Activated T-cell treated with anti-CD3 and anti-CD28 coated beads for 4 hours (primary cell): ENCODE results near the gene DHRS1.
"Not testable (repeated sequence)": the region's sequence is repeated elsewhere in the genome, so short reads cannot be mapped to it uniquely, and the experiment has no call there.

ENCODE experiments used
- DNase-seq: peaks from one replicate; pipeline ENCODE4 v3.0.0-alpha.2; 2020

Gene DHRS1

DNA sequence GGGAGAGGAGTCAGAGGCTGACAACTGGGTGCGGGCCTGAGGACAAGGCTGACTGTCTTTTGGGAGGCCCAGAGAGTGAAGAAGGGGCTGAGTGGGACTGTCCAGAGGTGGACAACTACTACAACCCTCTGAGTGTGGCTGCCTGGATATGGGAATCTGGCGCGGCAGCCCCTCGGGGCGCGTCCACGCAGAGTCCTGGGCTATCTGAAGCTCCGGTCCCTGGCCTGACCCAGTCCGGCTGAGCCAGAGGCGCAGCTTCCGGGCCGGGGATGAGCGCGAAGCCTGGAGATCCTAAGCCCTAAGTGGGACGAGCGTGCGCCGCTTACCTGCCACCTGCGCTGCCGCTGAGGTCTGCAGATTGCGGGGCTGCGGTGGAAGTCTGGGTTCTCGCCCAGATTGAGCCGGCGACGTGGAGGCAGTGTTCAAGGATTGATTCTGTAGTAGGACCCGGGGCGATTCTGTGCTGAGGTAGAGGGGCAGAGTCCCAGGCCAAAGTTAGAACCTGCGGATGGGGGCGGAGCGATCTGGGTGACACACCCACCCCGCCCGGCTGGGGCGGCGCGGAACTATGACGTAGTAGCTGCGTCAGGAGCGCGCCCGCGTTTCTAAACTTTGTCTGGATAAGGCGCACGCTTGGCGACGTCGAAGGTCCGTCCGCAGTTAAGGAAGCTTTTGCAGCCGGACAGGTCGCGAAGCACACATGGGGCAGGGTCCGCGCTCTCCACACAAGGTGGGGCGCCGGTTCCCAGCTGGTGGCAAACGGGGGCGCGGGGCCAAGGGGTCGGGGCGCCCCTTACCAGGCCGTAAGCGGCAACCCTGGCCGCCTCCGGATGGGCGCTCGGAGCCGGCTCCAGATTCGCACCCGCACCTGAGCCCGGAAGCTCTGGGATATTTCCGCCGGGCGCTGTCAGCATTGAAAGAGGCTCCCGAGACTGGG, at the start of gene DHRS1, which contains the start of gene NOP9:
Gene DHRS1, minus strand, starts transcription at position 526 of the 937 bp plus-strand sequence. CDS start 674 bp downstream, outside the sequence.
Gene NOP9, plus strand, starts transcription at position 596 of the 937 bp plus-strand sequence. Its CDS starts 105 bp downstream, at position 701.
- DNase-seq = peak; percentile 92

GRCh38 chr14:24348186-24348585, 48.6 kb upstream of the DHRS1 start:
- no peak for DNase-seq

DNA sequence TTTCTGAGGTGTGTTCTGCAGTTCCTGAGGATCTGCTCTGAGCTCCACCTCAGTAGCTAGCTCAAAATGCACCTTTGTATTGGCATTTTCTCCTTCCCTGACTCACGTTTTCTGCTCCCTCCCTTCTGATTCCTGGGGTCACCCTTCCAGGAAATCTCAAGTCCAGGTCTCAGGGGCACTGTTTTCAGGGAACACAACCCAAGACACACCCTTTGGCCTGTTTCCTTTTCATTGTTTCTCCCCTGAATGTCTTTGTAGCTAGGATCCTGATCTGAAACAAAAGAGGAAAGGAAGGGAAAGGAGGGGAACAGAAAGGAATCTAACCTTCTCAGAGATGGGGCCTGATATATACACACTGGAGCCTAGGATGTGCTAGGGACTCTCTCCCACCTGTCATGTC, 47.6 kb upstream of the DHRS1 start:
- no peak for DNase-seq

- no peak for DNase-seq
Observed at GRCh38 chr14:24343795-24344660, 44.4 kb upstream of the DHRS1 start.

DNA sequence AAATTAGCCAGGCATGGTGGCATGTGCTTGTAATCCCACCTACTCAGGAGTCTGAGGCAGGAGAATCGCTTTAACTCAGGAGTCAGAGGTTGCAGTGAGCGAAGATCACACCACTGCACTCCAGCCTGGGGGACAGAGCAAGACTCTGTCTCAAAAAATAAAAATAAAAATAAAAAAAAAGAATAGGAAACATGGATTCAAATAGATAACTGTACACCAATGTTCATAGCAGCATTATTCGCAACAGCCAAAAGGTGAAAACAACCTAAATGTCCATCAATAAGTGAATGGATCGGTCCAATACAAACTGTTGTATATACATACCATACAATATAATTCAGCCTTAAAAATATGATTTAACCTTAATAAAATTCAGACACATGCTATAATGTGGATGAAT, 43.3 kb upstream of the DHRS1 start:
- no peak for DNase-seq

- DNase-seq = no peak
Observed at GRCh38 chr14:24340606-24341005, 41.0 kb upstream of the DHRS1 start.

GRCh38 chr14:24339284-24340151, 39.9 kb upstream of the DHRS1 start, which contains the start of gene RIPK3:
Gene RIPK3, minus strand, starts transcription at chr14:24339991. Its CDS starts 165 bp downstream, at chr14:24339826.
- peak; percentile 64 for DNase-seq

GRCh38 chr14:24338843-24339242, 39.3 kb upstream of the DHRS1 start:
- DNase-seq = no peak

DNA sequence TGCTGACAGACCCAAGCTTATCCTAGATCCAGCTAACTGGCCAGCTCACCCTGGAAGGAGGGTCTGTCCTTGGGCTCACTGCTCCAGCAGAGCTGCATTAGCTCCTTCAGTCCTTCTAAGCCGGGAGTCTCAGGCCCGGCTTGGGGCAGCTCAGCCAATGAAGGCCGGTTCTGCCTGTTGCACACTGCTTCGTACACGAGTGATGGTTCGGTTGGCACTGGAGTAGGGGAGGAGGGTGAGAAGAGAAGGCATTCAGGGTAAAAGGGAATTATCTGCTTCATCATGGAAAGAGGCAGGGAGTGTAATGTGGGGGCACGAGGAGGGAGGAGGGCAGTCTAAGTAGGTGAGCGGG, 38.2 kb upstream of the DHRS1 start:
- no peak for DNase-seq

- no peak for DNase-seq
Observed at GRCh38 chr14:24337144-24337823, 37.7 kb upstream of the DHRS1 start.

- DNase-seq = no peak
Observed at GRCh38 chr14:24335461-24336171, 36.0 kb upstream of the DHRS1 start.

DNA sequence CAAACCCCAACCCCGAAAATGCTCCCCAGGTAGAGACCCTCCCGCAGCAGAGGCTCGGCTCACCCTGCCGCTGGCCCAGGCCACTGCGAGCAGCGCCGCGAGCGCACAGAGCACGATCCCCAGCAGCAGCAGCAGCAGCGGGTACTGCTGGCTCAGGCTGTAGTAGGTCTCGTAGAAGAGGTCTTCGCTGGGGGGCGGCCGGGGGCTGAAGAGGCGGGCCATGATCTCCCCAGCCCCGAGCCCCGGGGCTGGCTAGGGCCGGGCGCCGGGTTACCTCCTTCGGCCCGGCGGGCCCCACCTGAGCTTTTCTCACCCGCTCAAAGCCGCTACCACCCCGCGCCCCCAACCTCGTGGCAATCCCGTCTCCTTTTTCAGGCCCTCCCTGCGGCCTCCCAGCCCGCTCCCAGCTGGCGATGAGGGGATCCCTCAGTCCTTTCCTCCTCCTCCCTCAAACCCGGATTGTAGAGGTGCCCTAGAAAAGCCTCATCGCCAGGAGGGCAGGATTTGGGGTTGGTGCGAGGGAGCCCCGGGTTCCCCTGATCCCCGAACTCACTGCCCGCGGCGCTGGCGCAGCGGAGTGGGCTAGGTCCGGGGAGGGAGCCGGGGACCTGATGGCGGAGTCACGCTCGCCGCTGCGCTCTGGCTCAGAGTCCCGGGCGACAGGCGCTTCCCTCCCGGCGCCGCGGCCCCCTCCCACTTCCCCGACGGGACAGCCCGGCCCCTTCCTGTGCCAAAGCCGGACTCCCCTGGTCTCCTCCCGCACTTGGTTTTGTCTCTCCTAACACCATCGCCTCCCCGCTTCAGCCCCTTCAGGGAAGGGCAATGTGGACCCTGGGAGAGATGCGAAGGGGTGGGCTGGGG, 35.1 kb upstream of the DHRS1 start, which contains the start of gene ADCY4:
Gene ADCY4, minus strand, starts transcription at position 641 of the 861 bp plus-strand sequence. Its CDS starts 419 bp downstream, at position 222.
- no peak for DNase-seq

DNA sequence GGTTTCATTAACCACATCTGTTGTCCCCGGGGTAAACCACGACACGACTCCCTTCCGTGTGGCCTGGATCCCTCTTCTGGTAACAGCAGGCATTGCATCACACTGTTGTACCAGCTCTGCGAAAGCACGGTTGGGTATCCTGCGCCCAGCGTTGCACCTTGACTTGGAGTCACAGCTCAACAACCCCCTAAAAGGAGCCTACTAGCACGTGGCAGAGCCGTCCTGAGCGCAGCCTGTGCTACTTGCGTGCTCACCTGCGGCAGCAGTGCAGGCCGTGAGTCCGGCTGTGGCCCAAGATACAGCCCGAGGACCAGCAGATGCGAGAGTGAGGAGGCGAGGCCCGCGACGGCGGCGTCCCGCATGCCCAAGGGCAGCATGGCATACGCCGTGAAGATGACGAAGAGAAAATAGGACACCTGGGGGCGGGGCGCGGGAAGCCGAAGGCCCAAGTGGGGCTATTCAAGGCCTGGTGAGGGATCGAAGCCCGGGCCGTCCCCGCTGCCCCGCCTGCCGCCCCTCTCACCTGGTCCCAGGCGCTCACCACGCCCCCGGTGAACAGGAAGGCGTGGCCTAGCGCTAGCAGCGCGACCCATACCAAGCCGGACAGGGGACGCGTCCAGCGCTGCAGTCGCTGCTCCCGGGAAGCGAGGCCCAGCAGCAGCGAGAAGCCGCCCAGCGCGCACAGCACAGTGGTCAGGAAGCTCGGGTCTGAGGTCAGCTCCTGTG, 32.9 kb upstream of the DHRS1 start:
- DNase-seq = peak; percentile 81

DNA sequence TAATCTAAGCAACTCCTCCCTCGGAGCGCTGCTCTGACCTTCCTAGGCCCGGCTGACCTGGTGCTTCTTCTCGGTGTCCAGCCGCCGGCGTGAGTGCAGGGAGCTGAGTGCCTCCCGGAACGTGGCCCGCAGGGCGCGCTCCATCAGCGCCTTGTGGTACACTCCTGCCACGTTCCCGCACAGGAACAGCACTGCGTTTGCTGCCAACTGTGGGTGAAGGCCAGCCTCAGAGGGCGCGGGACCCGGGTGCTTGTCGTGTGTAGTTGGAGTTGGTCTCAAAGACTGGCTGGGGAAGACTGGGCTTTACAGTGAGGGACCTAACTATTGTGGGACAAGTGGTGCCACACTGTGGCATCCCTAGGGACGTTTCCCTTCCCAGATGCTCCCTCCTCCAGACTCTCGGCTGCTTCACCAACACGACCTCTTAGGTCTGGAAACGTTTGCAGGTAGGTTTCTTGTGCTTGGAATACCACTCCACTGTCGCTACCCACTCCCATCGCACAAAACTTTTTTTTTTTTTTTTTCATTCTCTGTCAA, 32.2 kb upstream of the DHRS1 start:
- no peak for DNase-seq

- DNase-seq = no peak
Observed at GRCh38 chr14:24330973-24331674, 31.5 kb upstream of the DHRS1 start.

GRCh38 chr14:24329736-24330135, 30.2 kb upstream of the DHRS1 start:
- DNase-seq = peak; percentile 24

DNA sequence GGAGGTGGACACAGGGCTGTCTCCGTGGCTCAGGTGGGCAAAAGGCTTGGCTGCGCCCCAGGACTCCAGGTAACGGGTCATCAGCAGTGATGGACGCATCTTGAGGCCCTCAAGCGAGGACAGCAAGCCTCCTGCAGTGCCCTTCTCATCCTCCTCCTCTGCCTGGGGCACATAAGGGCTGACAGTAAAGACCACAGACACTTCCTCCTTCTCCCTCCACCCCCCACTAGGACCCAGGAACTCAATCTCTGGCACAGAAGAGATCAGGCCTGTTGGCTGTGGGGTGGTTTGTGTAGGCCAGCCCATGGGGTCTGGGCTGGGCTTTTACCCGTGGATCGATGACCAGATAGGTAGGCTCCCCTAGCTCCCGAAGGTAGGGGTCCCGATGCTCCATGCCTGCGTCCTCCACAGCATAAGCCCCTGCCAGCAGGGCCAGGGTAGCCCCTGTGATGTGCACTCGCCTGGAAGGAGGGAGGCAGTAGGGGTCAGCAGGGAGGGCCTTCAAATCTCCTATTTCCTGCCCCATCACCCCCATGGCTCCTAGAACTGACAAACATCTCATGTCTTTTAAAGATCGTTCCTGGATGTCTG, 29.6 kb upstream of the DHRS1 start:
- no peak for DNase-seq

DNA sequence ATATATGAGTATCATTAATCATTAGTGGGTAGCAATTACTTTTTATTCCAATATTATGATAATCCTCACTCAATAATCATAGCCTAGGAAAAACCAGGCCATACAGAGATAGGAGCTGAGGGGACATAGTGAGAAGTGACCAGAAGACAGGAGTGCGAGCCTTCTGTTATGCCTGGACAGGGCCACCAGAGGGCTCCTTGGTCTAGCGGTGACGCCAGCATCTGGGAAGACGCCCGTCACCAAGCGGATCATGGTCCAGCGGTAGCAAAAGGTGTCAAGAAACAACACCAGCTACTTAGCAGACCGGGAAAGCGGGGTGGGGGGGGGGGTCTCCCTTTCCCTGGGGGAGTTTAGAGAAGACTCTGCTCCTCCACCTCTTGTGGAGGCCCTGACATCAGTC, 28.3 kb upstream of the DHRS1 start:
- not testable (repeated sequence) for DNase-seq
